HepG2 (cell line): ENCODE results near the gene ST6GALNAC6. TPM values are rescaled to one million over a fixed set of nuclear protein-coding genes. Genes with fewer than 3 reads are reported as not detected.

Source experiments
- ARID5B ChIP-seq: IDR thresholded peaks from 2 replicates; pipeline ENCODE4 v1.4.0; 2020; ENCODE audit warnings: mild to moderate bottlenecking, missing genetic modification reagents
- HINFP ChIP-seq: sonication (generic); formaldehyde crosslinking; IDR thresholded peaks from 2 replicates; pipeline ENCODE4 v1.4.0; 2020; ENCODE audit warnings: low read depth, mild to moderate bottlenecking, missing genetic modification reagents
- MXD4 ChIP-seq: IDR thresholded peaks from 2 replicates; pipeline ENCODE4 v1.6.1; 2016; ENCODE audit warnings: mild to moderate bottlenecking, missing biosample characterization, missing genetic modification reagents
- PAF1 ChIP-seq: IDR thresholded peaks from 2 replicates; pipeline ENCODE4 v1.6.1; 2016; ENCODE audit warnings: missing genetic modification reagents, missing compliant biosample characterization
- PCBP1 ChIP-seq: fragments of 200-400 bp; formaldehyde crosslinking; IDR thresholded peaks from 2 replicates; pipeline ENCODE4 v1.6.1; 2017; ENCODE audit warnings: mild to moderate bottlenecking, low read depth, low read length, borderline replicate concordance
- PHF8 ChIP-seq: sonication (generic); formaldehyde crosslinking; IDR thresholded peaks from 2 replicates; pipeline ENCODE4 v1.5.0; 2020; ENCODE audit warnings: missing genetic modification reagents
- POLR2AphosphoS2 ChIP-seq: IDR thresholded peaks from 2 replicates; pipeline ENCODE4 v1.6.1; 2011; ENCODE audit warnings: low read depth, low read length, improper control_type of control experiment
- USF2 ChIP-seq, 2 experiments: sonication (generic) in 1 of 2; formaldehyde crosslinking in 1 of 2; IDR thresholded peaks; 2 replicates each; pipeline versions ENCODE4 v1.5.1 to v1.6.1; 2011 to 2020; ENCODE audit warnings: borderline replicate concordance in 1 of 2, low read depth in 1 of 2, low read length in 1 of 2, mild to moderate bottlenecking in 1 of 2, missing genetic modification reagents in 1 of 2, moderate library complexity in 1 of 2
- XRCC5 ChIP-seq: fragments of 200-400 bp; formaldehyde crosslinking; optimal IDR thresholded peaks from 2 replicates; pipeline ENCODE3; 2017; ENCODE audit warnings: mild to moderate bottlenecking, low read length
- ZNF414 ChIP-seq: sonication (generic); formaldehyde crosslinking; IDR thresholded peaks from 2 replicates; pipeline ENCODE4 v1.5.0; 2020; ENCODE audit warnings: missing genetic modification reagents
- ZNF441 ChIP-seq: sonication (generic); formaldehyde crosslinking; IDR thresholded peaks from 2 replicates; pipeline ENCODE4 v1.7.0; 2021; ENCODE audit warnings: missing genetic modification reagents, borderline replicate concordance
- ZNF629 ChIP-seq: sonication (generic); formaldehyde crosslinking; conservative IDR thresholded peaks from 2 replicates; pipeline ENCODE4 v1.5.0; 2020; ENCODE audit warnings: missing genetic modification reagents
- ZSCAN29 ChIP-seq: sonication (generic); formaldehyde crosslinking; conservative IDR thresholded peaks from 2 replicates; pipeline ENCODE4 v1.4.0; 2020; ENCODE audit warnings: mild to moderate bottlenecking, missing genetic modification reagents
- polyA plus RNA-seq, 8 experiments: library from polyadenylated mRNA; depleted of rRNA in 3 of 8; stranded (reverse) in 7 of 8; unstranded in 1 of 8; fragments of >200 nt; fragmentation: Illumina TruSeq in 4 of 8; extraction: Trizol in 4 of 8; gene quantifications; 2 replicates each; pipeline versions ENCODE4 v1.2.1 to v1.2.3, GENCODE V29; 2011 to 2016; ENCODE audit warnings: low read depth in 4 of 8, missing spikeins in 1 of 8, mixed read lengths in 1 of 8; ENCODE audit not compliant: insufficient read depth in 1 of 8
- total RNA-seq, 5 experiments: library from RNA; depleted of rRNA; stranded (reverse); fragments of >200 nt; fragmentation: Illumina TruSeq; extraction: Trizol; gene quantifications; 2 replicates each; pipeline ENCODE4 v1.2.3, GENCODE V29; 2016; ENCODE audit warnings: low read depth in 1 of 5
- TF ChIP-seq, protein P1 (sequence below): sonication (generic); formaldehyde crosslinking; IDR thresholded peaks from 2 replicates; pipeline ENCODE4 v1.4.0; 2020; ENCODE audit warnings: missing genetic modification reagents, mild to moderate bottlenecking, borderline replicate concordance
- TF ChIP-seq, protein P2 (sequence below): sonication (generic); formaldehyde crosslinking; IDR thresholded peaks from 2 replicates; pipeline ENCODE4 v1.5.0; 2020; ENCODE audit warnings: missing genetic modification reagents, mild to moderate bottlenecking, borderline replicate concordance

Gene ST6GALNAC6
- total and polyA plus RNA-seq, 2 of the 13 experiments (the other 11 are each of a cell fraction or from before 2014, with no cell fraction given) = 18.5 to 65.4 TPM

GRCh38 chr9:127898433-127899127 is 823 bp downstream of the ST6GALNAC6 start (continued):
- TF ChIP-seq ZNF629 (peak; percentile 100), PCBP1 (no peak), XRCC5 (no peak), USF2 (IDR thresholded peaks at IDR 0.05; ENCODE audit: low read depth, low read length) (no peak), USF2 (CRISPR knock-in tag; IDR thresholded peaks at IDR 0.05; ENCODE audit: borderline replicate concordance) (no peak), POLR2AphosphoS2 (no peak), ZSCAN29 (no peak), PAF1 (CRISPR knock-in tag) (no peak), MXD4 (CRISPR knock-in tag) (no peak; the same call in 1 of the 2 replicates), PHF8 (CRISPR knock-in tag) (peak; percentile 53; the same call in 1 of the 2 replicates), ARID5B (CRISPR knock-in tag) (no peak; the same call in 1 of the 2 replicates), ZNF441 (no peak), HINFP (CRISPR knock-in tag) (no peak), ZNF414 (CRISPR knock-in tag) (peak; percentile 77; the same call in 1 of the 2 replicates)
- TF ChIP-seq, protein P1, sequence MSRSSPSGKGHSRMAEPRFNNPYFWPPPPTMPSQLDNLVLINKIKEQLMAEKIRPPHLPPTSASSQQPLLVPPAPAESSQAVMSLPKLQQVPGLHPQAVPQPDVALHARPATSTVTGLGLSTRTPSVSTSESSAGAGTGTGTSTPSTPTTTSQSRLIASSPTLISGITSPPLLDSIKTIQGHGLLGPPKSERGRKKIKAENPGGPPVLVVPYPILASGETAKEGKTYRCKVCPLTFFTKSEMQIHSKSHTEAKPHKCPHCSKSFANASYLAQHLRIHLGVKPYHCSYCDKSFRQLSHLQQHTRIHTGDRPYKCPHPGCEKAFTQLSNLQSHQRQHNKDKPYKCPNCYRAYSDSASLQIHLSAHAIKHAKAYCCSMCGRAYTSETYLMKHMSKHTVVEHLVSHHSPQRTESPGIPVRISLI (CRISPR knock-in tag) = no peak
- TF ChIP-seq, protein P2, sequence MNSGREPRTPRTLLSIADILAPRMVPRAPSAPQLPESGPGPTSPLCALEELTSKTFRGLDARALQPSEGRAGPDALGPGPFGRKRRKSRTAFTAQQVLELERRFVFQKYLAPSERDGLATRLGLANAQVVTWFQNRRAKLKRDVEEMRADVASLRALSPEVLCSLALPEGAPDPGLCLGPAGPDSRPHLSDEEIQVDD (CRISPR knock-in tag) = no peak
